K562 (cell line): Measurements from ENCODE around the gene B3GAT1. TPM values are rescaled to one million over a fixed set of nuclear protein-coding genes. Genes with fewer than 3 reads are reported as not detected.

Experiments used
- ATAC-seq: fragments of 200-7000 bp; cut with Tn5 transposase; 3 replicates; pipeline ENCODE4 v1.9.1; 2020; ENCODE audit warnings: moderate library complexity
- BruUV-seq: library from RNA; stranded (reverse); fragments of 400-500 nt; replicated peaks from 2 replicates; lab custom pipeline; 2021; lab: Mats Ljungman, UMichigan
- CTCF ChIA-PET: fragments of 300-600 bp; formaldehyde crosslinking; extraction: SDS; loops from one replicate; lab custom pipeline; 2021; ENCODE audit warnings: low intra/inter-chr PET ratio; lab: Yijun Ruan, JAX
- POLR2A ChIA-PET: fragments of 300-600, 350-650 bp; sonication (Branson Sonifier 250); formaldehyde crosslinking; extraction: SDS; loops from one replicate; lab custom pipeline; 2021; ENCODE audit warnings: antibody characterized with exemption, inconsistent platforms; lab: Yijun Ruan, JAX
- DNase-seq, 4 experiments: peaks; one replicate each; pipeline versions ENCODE4 v3.0.0 to v3.0.0-alpha.2; 2011 to 2018; ENCODE audit warnings: low spot score in 3 of 4, mixed read lengths in 3 of 4; ENCODE audit errors: extremely low read depth in 1 of 4
- FAIRE-seq: peaks from 2 replicates; lab custom pipeline; 2011; peaks lifted over from hg19 to GRCh38; lab: Jason Lieb, UNC
- H2AFZ ChIP-seq: 2 replicates; pipeline ENCODE4 v1.6.0; 2011; ENCODE audit warnings: low read depth, low read length, control low read depth, inconsistent platforms
- H3K27ac ChIP-seq: fragments of 200-600 bp; 3 replicates; pipeline ENCODE4 v1.8.0; 2011; ENCODE audit warnings: low read depth, mild to moderate bottlenecking, control low read depth, inconsistent platforms, low read length, moderate library complexity, mixed read lengths; ENCODE audit errors: extremely low read depth
- H3K27me3 ChIP-seq, 2 experiments: fragments of 300-600 bp in 1 of 2; 2 replicates in 1 of 2; 3 replicates in 1 of 2; pipeline versions ENCODE4 v1.6.0 to v1.8.0; 2011; ENCODE audit warnings: inconsistent platforms in 2 of 2, low read length in 2 of 2, mild to moderate bottlenecking in 1 of 2, mixed read lengths in 1 of 2, moderate library complexity in 1 of 2; ENCODE audit not compliant: control insufficient read depth in 2 of 2, insufficient read depth in 2 of 2
- H3K36me3 ChIP-seq: fragments of 300-600 bp; 3 replicates; pipeline ENCODE4 v1.8.0; 2011; ENCODE audit warnings: mild to moderate bottlenecking, low read length, inconsistent platforms; ENCODE audit not compliant: control insufficient read depth, insufficient read depth
- H3K4me1 ChIP-seq, 2 experiments: fragments of 200-600 bp in 1 of 2; replicated peaks in 1 of 2; 2 replicates in 1 of 2; 3 replicates in 1 of 2; pipeline versions ENCODE4 v1.5.1 to v1.8.0; 2011; ENCODE audit warnings: inconsistent platforms in 2 of 2, low read length in 2 of 2, mild to moderate bottlenecking in 1 of 2, mixed read lengths in 1 of 2, moderate library complexity in 1 of 2; ENCODE audit not compliant: control insufficient read depth in 2 of 2, insufficient read depth in 2 of 2
- H3K4me2 ChIP-seq: 2 replicates; pipeline ENCODE4 v1.6.1; 2011; ENCODE audit warnings: low read length, control low read depth, inconsistent platforms, mixed read lengths; ENCODE audit not compliant: insufficient read depth
- H3K4me3 ChIP-seq: fragments of 200-600 bp; sonication (generic), shearing (Covaris generic); 2 replicates; pipeline ENCODE4 v1.5.1; 2016; ENCODE audit warnings: control low read depth, inconsistent platforms
- H3K79me2 ChIP-seq: fragments of 200-600 bp; 3 replicates; pipeline ENCODE4 v1.8.0; 2011; ENCODE audit warnings: low read length, inconsistent platforms; ENCODE audit not compliant: control insufficient read depth, insufficient read depth
- H3K9ac ChIP-seq, 2 experiments: 2 replicates each; pipeline versions ENCODE4 v1.6.0 to v1.6.1; 2011; ENCODE audit warnings: low read depth in 2 of 2, low read length in 2 of 2, control low read depth in 1 of 2, inconsistent platforms in 1 of 2, mild to moderate bottlenecking in 1 of 2, mixed read lengths in 1 of 2; ENCODE audit not compliant: insufficient read depth in 1 of 2
- H3K9me1 ChIP-seq: one replicate; pipeline ENCODE4 v1.6.0; 2011; ENCODE audit warnings: inconsistent platforms, mild to moderate bottlenecking, low read length, moderate library complexity; ENCODE audit not compliant: control insufficient read depth, insufficient read depth
- H3K9me3 ChIP-seq: replicated peaks from 2 replicates; pipeline ENCODE4 v1.5.1; 2011; ENCODE audit warnings: low read depth, low read length, inconsistent platforms; ENCODE audit not compliant: control insufficient read depth, insufficient read depth
- H4K20me1 ChIP-seq: replicated peaks from 2 replicates; pipeline ENCODE4 v1.6.1; 2011; ENCODE audit warnings: low read length, inconsistent platforms, mixed read lengths; ENCODE audit not compliant: control insufficient read depth, insufficient read depth
- ARID1B ChIP-seq: fragments of 450-650 bp; IDR thresholded peaks from 2 replicates; pipeline ENCODE4 v1.6.1; 2016; ENCODE audit warnings: antibody characterized with exemption, mild to moderate bottlenecking, inconsistent platforms
- EP400 ChIP-seq: fragments of 450-650 bp; IDR thresholded peaks from 2 replicates; pipeline ENCODE4 v1.6.1; 2017; ENCODE audit warnings: antibody characterized with exemption, mild to moderate bottlenecking, moderate library complexity
- HDAC8 ChIP-seq: fragments of 450-650 bp; IDR thresholded peaks from 2 replicates; pipeline ENCODE4 v1.6.1; 2016; ENCODE audit warnings: mild to moderate bottlenecking, missing genetic modification characterization, moderate library complexity, missing compliant biosample characterization
- MAFG ChIP-seq: fragments of 450-650 bp; conservative IDR thresholded peaks from 2 replicates; pipeline ENCODE4 v1.6.1; 2016; ENCODE audit warnings: missing genetic modification characterization, missing compliant biosample characterization
- NFE2 ChIP-seq: IDR thresholded peaks from 2 replicates; pipeline ENCODE4 v1.6.1; 2014; ENCODE audit warnings: antibody characterized with exemption, low read depth
- NONO ChIP-seq, 2 experiments: fragments of 200-400 bp in 1 of 2; fragments of 450-650 bp in 1 of 2; formaldehyde crosslinking in 1 of 2; IDR thresholded peaks; 2 replicates each; pipeline ENCODE4 v1.6.1; 2017; ENCODE audit warnings: low read depth in 2 of 2, mild to moderate bottlenecking in 2 of 2, moderate library complexity in 2 of 2, low read length in 1 of 2
- RNF2 ChIP-seq: sonication (generic); IDR thresholded peaks from 2 replicates; pipeline ENCODE4 v1.6.1; 2016
- SMAD2 ChIP-seq: fragments of 150-350 bp; IDR thresholded peaks from 2 replicates; pipeline ENCODE4 v1.6.1; 2014; ENCODE audit warnings: low read depth, mild to moderate bottlenecking, low read length
- SMARCC2 ChIP-seq: fragments of 450-650 bp; IDR thresholded peaks from 2 replicates; pipeline ENCODE4 v1.6.1; 2017; ENCODE audit warnings: antibody characterized with exemption, moderate library complexity, mild to moderate bottlenecking, low read depth
- TAF15 ChIP-seq: fragments of 200-400 bp; formaldehyde crosslinking; IDR thresholded peaks from 2 replicates; pipeline ENCODE4 v1.6.1; 2017; ENCODE audit warnings: mild to moderate bottlenecking, low read depth, low read length, moderate library complexity
- TFAM ChIP-seq: fragments of 250-450 bp; sonication (Bioruptor Pico); conservative IDR thresholded peaks from 2 replicates; pipeline ENCODE4 v1.5.0; 2021; ENCODE audit warnings: mild to moderate bottlenecking, moderate library complexity
- ZC3H8 ChIP-seq: fragments of 450-650 bp; IDR thresholded peaks from 2 replicates; pipeline ENCODE4 v1.6.1; 2017
- ZNF316 ChIP-seq: fragments of 450-650 bp; IDR thresholded peaks from 2 replicates; pipeline ENCODE4 v1.6.1; 2016
- ZNF445 ChIP-seq: fragments of 250-450 bp; sonication (Bioruptor Pico); IDR thresholded peaks from 2 replicates; pipeline ENCODE4 v1.4.0; 2020; ENCODE audit warnings: low read depth, mild to moderate bottlenecking, moderate library complexity
- WGBS: fragments of 100-300 bp; shearing (Covaris generic); methylation state at CpG from one replicate; pipeline ENCODE4 v1.1.6; 2016; ENCODE audit warnings: low coverage, mixed read lengths; ENCODE audit not compliant: insufficient coverage; ENCODE audit errors: missing lambda C conversion rate; 5-methylcytosine and 5-hydroxymethylcytosine counted together
- in situ Hi-C: fragments of 300-500 bp; cut with MboI; formaldehyde crosslinking; loops from 4 replicates; pipeline ENCODE4 v1.15.0; 2018; ENCODE audit warnings: inconsistent platforms, mixed read lengths
- intact Hi-C: fragments of 100-400 bp; cut with micrococcal nuclease; formaldehyde crosslinking; loops from 2 replicates; pipeline ENCODE4 v1.14.2; 2022
- polyA plus RNA-seq, 8 experiments: library from polyadenylated mRNA; depleted of rRNA in 4 of 8; stranded (reverse) in 5 of 8; unstranded in 3 of 8; fragments of >200 nt; fragmentation: Nextera tagmentation in 2 of 8; fragmentation: Illumina TruSeq in 1 of 8; extraction: Ambion mirVana in 2 of 8; extraction: Trizol in 1 of 8; gene quantifications; 2 replicates each; pipeline versions ENCODE4 v1.2.1 to v1.2.3, GENCODE V29; 2011 to 2014; ENCODE audit warnings: inconsistent platforms in 1 of 8, missing spikeins in 1 of 8
- total RNA-seq, 7 experiments: library from RNA; depleted of rRNA in 6 of 7; stranded (reverse); fragments of >200 nt in 6 of 7; fragmentation: Illumina TruSeq in 2 of 7; extraction: Trizol in 2 of 7; gene quantifications; 2 replicates each; pipeline versions ENCODE4 v1.2.1 to v1.2.3, GENCODE V29; 2011 to 2021; ENCODE audit warnings: low replicate concordance in 1 of 7
- TF ChIP-seq, protein P1 (sequence below): fragments of 250-450 bp; sonication (Bioruptor Pico); IDR thresholded peaks from 2 replicates; pipeline ENCODE4 v1.9.0; 2021; ENCODE audit warnings: mild to moderate bottlenecking
- TF ChIP-seq, protein P2 (sequence below): fragments of 250-450 bp; sonication (Bioruptor Pico); IDR thresholded peaks from 2 replicates; pipeline ENCODE4 v1.8.0; 2022; ENCODE audit warnings: moderate library complexity, mild to moderate bottlenecking, inconsistent platforms
- TF ChIP-seq, protein P3 (sequence below): fragments of 200-800 bp; sonication (Bioruptor generic); IDR thresholded peaks from 2 replicates; pipeline ENCODE4 v1.6.1; 2017; ENCODE audit warnings: missing genetic modification characterization, missing compliant biosample characterization

Gene B3GAT1
- total and polyA plus RNA-seq, 9 of the 15 experiments (the other 6 are each of a cell fraction or from before 2014, with no cell fraction given) = 0.01 to 0.53 (median 0.14) TPM; not detected in 1

DNA sequence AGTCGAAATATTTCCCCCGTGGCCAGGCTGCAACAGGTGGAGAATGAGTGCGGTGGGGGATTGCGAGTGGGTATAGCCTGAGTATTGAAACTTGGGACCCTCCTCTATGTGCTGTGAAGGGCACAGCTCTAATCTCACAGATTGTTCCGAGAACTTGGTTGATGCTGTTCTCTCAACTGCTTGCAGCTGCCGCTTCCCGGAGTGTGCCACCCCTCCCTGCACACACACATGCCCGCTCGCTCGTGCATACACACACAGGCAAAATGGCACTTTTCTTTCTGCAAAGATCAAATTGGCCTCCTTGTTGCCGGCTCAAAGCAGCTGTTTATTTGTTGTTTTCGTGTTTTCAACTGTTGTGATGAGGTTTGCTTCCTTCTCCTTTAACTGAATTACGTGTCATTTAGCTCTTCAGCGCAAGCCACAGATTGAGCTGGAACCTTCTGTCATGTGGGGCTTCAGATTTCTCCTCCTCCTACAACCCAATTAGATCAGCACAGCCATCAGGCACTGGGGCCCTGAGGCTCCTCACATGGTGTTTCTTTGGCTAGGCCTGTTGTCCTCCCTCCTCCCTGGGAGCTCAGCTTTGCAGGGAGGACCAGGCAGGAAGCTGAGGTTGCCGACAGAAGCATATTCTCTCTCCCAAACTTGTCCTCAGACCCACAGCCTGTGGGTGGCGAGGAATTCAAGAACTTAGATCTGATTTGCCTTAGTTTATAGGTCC is 13.9 kb upstream of the B3GAT1 start (continued):
- TF ChIP-seq HDAC8 (tag) (no peak), EP400 (no peak), ARID1B (no peak), NONO (IDR thresholded peaks at IDR 0.05; ENCODE audit: low read depth in 2 of 2, low read length in 1 of 2) (no peak), ZC3H8 (no peak), ZNF445 (CRISPR knock-in tag) (no peak)
- TF ChIP-seq, protein P1, sequence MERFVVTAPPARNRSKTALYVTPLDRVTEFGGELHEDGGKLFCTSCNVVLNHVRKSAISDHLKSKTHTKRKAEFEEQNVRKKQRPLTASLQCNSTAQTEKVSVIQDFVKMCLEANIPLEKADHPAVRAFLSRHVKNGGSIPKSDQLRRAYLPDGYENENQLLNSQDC (CRISPR knock-in tag) = no peak
- TF ChIP-seq, protein P2, sequence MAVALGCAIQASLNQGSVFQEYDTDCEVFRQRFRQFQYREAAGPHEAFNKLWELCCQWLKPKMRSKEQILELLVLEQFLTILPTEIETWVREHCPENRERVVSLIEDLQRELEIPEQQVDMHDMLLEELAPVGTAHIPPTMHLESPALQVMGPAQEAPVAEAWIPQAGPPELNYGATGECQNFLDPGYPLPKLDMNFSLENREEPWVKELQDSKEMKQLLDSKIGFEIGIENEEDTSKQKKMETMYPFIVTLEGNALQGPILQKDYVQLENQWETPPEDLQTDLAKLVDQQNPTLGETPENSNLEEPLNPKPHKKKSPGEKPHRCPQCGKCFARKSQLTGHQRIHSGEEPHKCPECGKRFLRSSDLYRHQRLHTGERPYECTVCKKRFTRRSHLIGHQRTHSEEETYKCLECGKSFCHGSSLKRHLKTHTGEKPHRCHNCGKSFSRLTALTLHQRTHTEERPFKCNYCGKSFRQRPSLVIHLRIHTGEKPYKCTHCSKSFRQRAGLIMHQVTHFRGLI (CRISPR knock-in tag) = no peak

DNA sequence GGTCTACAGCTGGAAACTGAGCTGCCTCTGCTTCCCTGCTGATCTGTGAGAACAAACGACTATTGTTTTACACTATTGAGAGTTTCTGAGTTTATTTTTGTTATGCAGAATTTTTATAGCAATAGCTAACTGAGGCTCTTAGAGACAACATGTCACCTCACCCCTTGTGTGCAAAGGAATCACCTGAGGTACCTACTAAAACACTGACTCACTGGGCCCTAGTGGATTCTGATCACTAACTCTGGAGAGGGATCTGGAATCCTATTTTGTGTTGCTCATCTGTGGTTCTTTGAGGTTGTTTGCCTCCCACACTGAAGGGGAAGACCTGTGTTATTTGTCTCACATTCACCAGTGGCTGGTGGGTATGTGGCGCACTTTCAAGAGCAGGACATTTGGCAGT is 13.4 kb upstream of the B3GAT1 start:
- POLR2A ChIA-PET = no interaction called here
- Histone ChIP-seq H3K9me1 (no peaks in the 10 kb centered on the region), H3K4me1 (no peaks in the 10 kb centered on the region), H3K9me3 (no peaks in the 10 kb centered on the region), H3K27me3 (peaks cover 23 to 75% of the 10 kb centered on the region in 2 experiments), H3K9ac (no peak overlapping the region), H2AFZ (no peak overlapping the region), H3K4me3 (no peak overlapping the region), H3K36me3 (no peaks in the 10 kb centered on the region), H3K79me2 (no peaks in the 10 kb centered on the region), H4K20me1 (no peaks in the 10 kb centered on the region), H3K27ac (no peak overlapping the region), H3K4me2 (no peak overlapping the region)
- in situ Hi-C loops (no loop called here), intact Hi-C loops (no loop called here)
- FAIRE-seq = no peak
- CTCF ChIA-PET = no interaction called here
- 6% methylated on average over 2 of the region's 2 CpGs for WGBS
- no peak for DNase-seq
- BruUV-seq = no TSS peak
- no peak for ATAC-seq
- no peak for TF ChIP-seq TFAM
- TF ChIP-seq MAFG (tag) = no peak
- no peak for TF ChIP-seq SMARCC2
- no peak for TF ChIP-seq NFE2
- no peak for TF ChIP-seq SMAD2
- TF ChIP-seq RNF2 = no peak
- TF ChIP-seq TAF15 = no peak
- TF ChIP-seq, protein P3, sequence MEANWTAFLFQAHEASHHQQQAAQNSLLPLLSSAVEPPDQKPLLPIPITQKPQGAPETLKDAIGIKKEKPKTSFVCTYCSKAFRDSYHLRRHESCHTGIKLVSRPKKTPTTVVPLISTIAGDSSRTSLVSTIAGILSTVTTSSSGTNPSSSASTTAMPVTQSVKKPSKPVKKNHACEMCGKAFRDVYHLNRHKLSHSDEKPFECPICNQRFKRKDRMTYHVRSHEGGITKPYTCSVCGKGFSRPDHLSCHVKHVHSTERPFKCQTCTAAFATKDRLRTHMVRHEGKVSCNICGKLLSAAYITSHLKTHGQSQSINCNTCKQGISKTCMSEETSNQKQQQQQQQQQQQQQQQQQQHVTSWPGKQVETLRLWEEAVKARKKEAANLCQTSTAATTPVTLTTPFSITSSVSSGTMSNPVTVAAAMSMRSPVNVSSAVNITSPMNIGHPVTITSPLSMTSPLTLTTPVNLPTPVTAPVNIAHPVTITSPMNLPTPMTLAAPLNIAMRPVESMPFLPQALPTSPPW = no peak
- no peak for TF ChIP-seq ZNF316
